ENCODE data around the gene B3GAT2.

B3GAT2 gene

DNA sequence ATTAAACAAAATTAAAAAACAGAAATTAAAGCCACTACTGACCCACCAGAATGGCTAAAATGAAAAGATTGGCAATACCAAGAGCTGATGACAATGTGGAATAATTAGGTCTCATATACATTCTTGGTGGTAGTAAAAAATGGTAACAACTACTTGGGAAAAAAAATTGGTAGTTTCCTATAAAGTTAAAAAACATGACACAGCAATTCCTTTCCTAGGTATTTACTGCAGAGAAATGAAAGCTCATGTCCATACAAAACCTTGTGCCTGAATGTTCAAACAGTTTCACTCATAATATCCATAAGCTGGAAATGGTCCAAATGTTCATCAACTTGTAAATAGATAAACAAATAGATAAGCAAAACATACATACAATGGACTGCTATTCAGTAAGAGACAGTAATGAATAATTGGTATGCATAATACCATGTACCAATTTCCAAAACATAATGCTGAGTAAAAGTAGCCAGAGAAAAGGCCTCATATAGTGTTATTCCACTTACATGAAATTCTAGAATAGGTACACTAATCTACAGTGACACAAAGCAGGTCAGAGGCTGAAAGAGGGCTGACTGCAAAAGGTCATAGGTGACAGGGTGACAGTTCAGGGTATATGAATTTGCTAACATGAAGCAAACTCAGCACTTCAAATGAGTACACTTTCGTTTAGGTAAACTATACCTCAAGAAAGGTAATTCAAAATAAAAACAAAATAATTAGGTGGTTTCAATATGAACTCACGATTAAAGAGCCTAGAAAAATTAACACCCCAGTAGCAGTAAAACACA lies 53.0 kb downstream of the B3GAT2 start:
- no peak for DNase-seq (ENCODE audit: low read depth in 2 of 2)
- no peak overlapping the region for H3K4me3 ChIP-seq (replicated peaks in 1 of 2; ENCODE audit: low read depth in 2 of 2, low read length in 2 of 2)
- TF ChIP-seq, protein P1, sequence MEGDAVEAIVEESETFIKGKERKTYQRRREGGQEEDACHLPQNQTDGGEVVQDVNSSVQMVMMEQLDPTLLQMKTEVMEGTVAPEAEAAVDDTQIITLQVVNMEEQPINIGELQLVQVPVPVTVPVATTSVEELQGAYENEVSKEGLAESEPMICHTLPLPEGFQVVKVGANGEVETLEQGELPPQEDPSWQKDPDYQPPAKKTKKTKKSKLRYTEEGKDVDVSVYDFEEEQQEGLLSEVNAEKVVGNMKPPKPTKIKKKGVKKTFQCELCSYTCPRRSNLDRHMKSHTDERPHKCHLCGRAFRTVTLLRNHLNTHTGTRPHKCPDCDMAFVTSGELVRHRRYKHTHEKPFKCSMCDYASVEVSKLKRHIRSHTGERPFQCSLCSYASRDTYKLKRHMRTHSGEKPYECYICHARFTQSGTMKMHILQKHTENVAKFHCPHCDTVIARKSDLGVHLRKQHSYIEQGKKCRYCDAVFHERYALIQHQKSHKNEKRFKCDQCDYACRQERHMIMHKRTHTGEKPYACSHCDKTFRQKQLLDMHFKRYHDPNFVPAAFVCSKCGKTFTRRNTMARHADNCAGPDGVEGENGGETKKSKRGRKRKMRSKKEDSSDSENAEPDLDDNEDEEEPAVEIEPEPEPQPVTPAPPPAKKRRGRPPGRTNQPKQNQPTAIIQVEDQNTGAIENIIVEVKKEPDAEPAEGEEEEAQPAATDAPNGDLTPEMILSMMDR (IDR thresholded peaks at IDR 0.05; ENCODE audit: low read depth, low read length) = no peak

DNA sequence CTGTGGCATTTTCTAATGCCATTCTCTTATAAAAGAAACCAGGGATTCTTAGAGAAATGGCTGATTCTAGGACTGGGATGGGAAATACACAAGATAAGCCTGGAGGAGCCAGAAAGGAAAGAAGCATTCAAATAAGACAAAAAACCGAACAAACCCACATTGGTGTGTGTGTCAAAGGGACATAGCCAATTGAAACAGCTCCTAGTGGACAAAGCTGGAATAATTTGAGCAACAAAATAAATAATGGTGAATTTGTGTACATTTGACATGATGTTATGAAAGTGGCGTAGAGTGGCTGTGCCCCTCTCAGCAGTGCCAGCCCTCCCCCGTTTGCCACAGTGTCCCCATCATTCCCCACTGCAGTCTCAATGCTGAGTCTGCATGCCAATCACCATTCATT lies 55.5 kb downstream of the B3GAT2 start:
- no peak overlapping the region for H3K4me3 ChIP-seq (replicated peaks in 1 of 2; ENCODE audit: low read depth in 2 of 2, low read length in 2 of 2)
- peak in 1 of 2 donors; percentile 7 for DNase-seq (ENCODE audit: low read depth in 2 of 2)
- TF ChIP-seq, protein P1 (IDR thresholded peaks at IDR 0.05; ENCODE audit: low read depth, low read length) = peak; percentile 33

DNA sequence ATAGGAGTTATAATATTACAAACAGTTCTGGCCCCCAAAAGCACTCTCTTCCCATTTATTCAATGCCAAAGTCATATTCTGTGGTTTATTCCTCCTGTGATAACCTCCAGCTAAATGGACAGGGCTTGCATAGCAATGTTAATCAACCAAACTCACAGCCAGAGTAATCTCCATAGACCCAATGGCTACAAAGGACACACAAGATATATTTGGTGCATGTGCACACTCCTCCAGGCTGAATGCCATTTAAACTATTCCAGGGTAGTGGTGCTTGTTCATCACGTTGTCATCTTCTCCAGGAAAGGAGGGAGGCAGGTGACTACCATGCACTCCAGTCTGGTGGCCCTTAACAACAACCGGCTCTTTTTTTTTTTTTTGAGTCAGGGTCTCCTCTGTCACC lies 56.8 kb downstream of the B3GAT2 start:
- TF ChIP-seq, protein P1 (IDR thresholded peaks at IDR 0.05; ENCODE audit: low read depth, low read length) = no peak
- no peak overlapping the region for H3K4me3 ChIP-seq (replicated peaks in 1 of 2; ENCODE audit: low read depth in 2 of 2, low read length in 2 of 2)
- no peak for DNase-seq (ENCODE audit: low read depth in 2 of 2)

DNA sequence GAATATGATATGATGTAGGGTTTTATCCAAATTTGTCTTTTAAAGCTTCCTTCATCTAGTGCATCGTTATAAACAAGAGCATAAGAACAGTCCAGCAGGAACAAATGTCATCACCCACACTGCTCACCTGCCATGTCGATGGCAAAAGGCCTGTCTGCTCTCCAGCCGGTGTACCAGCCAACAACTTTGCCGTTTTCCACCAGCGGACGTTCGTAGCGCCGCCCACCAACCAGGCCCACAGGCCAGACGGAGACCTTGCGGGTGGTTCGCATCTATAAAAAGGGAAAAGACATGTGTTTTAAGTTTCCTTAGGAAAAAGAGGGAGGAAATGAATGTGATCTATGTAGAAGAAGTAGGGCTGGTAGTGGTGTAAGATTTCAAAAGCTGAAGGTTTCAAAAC lies 62.9 kb downstream of the B3GAT2 start:
- TF ChIP-seq, protein P1 (IDR thresholded peaks at IDR 0.05; ENCODE audit: low read depth, low read length) = no peak
- DNase-seq (ENCODE audit: low read depth in 2 of 2) = no peak
- no peak overlapping the region for H3K4me3 ChIP-seq (replicated peaks in 1 of 2; ENCODE audit: low read depth in 2 of 2, low read length in 2 of 2)

DNA sequence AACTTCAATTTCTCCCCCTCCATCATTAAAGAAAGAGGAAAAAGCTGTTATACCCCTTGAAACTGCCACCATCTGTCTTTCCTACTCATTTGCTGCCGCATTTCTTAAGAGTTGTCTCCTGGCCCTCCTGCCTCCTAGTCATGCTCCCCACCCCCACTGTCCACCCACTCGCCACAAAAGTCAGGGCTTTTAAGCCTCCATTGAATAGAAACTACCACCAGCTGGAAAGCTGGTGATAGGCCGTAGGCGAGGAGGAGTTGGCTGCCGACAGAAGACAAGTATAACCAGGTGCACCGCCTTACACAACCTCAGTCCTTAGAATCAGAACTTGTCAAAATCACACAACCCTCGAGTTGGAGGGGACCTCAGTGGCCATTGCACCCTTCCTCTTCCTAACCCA lies 67.6 kb downstream of the B3GAT2 start:
- TF ChIP-seq, protein P1 (IDR thresholded peaks at IDR 0.05; ENCODE audit: low read depth, low read length) = no peak
- H3K4me3 ChIP-seq (replicated peaks in 1 of 2; ENCODE audit: low read depth in 2 of 2, low read length in 2 of 2) = no peak overlapping the region
- no peak for DNase-seq (ENCODE audit: low read depth in 2 of 2)

DNA sequence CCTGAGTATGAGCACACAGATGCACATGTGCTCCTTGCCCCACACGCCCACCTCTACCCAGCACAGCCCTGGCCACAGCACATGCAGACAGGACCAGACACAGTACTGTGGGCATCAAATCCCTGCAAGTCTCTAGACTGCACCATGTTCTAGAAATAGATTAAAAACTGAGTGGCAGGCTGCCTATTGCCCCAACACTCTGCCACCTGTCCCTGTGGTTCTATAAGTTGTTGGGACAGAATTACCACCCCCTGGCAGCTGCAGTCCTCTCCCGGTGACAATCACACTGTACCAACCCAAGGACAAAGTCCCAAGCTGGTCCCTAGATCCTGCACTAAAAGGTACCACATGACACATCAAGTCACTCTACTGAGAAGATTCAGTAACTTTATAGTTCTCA lies 70.2 kb downstream of the B3GAT2 start:
- H3K4me3 ChIP-seq (replicated peaks in 1 of 2; ENCODE audit: low read depth in 2 of 2, low read length in 2 of 2) = no peak overlapping the region
- TF ChIP-seq, protein P1 (IDR thresholded peaks at IDR 0.05; ENCODE audit: low read depth, low read length) = no peak
- no peak for DNase-seq (ENCODE audit: low read depth in 2 of 2)

DNA sequence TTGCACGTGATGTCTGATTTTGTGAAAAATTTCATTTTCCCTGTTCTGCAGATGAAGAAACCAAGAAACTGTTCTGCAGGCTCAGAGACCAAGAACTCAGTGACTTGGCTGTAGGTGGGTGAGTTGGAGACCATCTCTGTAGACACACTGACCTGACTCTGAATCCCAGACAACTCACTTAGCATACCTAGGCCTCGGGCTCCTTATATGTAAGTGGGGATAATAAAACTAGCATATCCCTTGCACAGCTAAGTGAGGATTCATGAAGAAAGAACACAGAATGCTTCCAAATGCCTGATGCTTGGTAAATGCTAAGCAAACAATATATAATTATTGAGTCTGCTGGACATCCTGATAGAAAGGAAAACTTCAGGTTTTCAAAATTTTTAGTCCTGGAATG lies 70.8 kb downstream of the B3GAT2 start:
- no peak overlapping the region for H3K4me3 ChIP-seq (replicated peaks in 1 of 2; ENCODE audit: low read depth in 2 of 2, low read length in 2 of 2)
- TF ChIP-seq, protein P1 (IDR thresholded peaks at IDR 0.05; ENCODE audit: low read depth, low read length) = no peak
- no peak for DNase-seq (ENCODE audit: low read depth in 2 of 2)
